WTC11 (cell line): ENCODE results near the gene MAML3. TPM values are rescaled to one million over a fixed set of nuclear protein-coding genes. Genes with fewer than 3 reads are reported as not detected.

Source experiments
- AR ChIP-seq: fragments of 250-450 bp; sonication (Bioruptor Pico); IDR thresholded peaks from 2 replicates; pipeline ENCODE4 v1.9.0; 2021; ENCODE audit warnings: mild to moderate bottlenecking
- CTCF ChIP-seq: fragments of 200-600 bp; IDR thresholded peaks from 2 replicates; pipeline ENCODE4 v1.8.0; 2022; ENCODE audit warnings: antibody characterized with exemption
- E2F1 ChIP-seq: sonication (generic); formaldehyde crosslinking; IDR thresholded peaks from 2 replicates; pipeline ENCODE4 v1.8.0; 2022; ENCODE audit warnings: mild to moderate bottlenecking, missing genetic modification reagents
- E2F5 ChIP-seq: sonication (generic); formaldehyde crosslinking; IDR thresholded peaks from 2 replicates; pipeline ENCODE4 v1.8.1; 2022; ENCODE audit warnings: mild to moderate bottlenecking, moderate library complexity, missing genetic modification reagents
- ESRRA ChIP-seq: sonication (generic); formaldehyde crosslinking; IDR thresholded peaks from 2 replicates; pipeline ENCODE4 v1.8.1; 2022; ENCODE audit warnings: mild to moderate bottlenecking, missing genetic modification reagents, borderline replicate concordance
- FOXP4 ChIP-seq: sonication (generic); formaldehyde crosslinking; IDR thresholded peaks from 2 replicates; pipeline ENCODE4 v1.8.0; 2022; ENCODE audit warnings: mild to moderate bottlenecking, missing genetic modification reagents
- GRHL2 ChIP-seq: fragments of 250-450 bp; sonication (Bioruptor Pico); IDR thresholded peaks from 2 replicates; pipeline ENCODE4 v1.8.0; 2022; ENCODE audit warnings: mild to moderate bottlenecking, moderate library complexity; ENCODE audit not compliant: insufficient replicate concordance, severe bottlenecking
- IRF1 ChIP-seq: sonication (generic); formaldehyde crosslinking; IDR thresholded peaks from 2 replicates; pipeline ENCODE4 v1.8.0; 2023; ENCODE audit warnings: missing genetic modification reagents
- JUN ChIP-seq: sonication (generic); formaldehyde crosslinking; IDR thresholded peaks from 2 replicates; pipeline ENCODE4 v1.8.0; 2023; ENCODE audit warnings: mild to moderate bottlenecking, missing genetic modification reagents
- MLX ChIP-seq: sonication (generic); formaldehyde crosslinking; IDR thresholded peaks from 2 replicates; pipeline ENCODE4 v1.8.1; 2023; ENCODE audit warnings: mild to moderate bottlenecking, missing genetic modification reagents, moderate library complexity
- MXD4 ChIP-seq: fragments of 250-450 bp; sonication (Bioruptor Pico); IDR thresholded peaks from 2 replicates; pipeline ENCODE4 v1.8.0; 2021; ENCODE audit warnings: mild to moderate bottlenecking, moderate library complexity, borderline replicate concordance
- NFE2L1 ChIP-seq: sonication (generic); formaldehyde crosslinking; IDR thresholded peaks from 2 replicates; pipeline ENCODE4 v1.8.1; 2023; ENCODE audit warnings: missing genetic modification reagents
- NR1H2 ChIP-seq: sonication (generic); formaldehyde crosslinking; IDR thresholded peaks from 2 replicates; pipeline ENCODE4 v1.9.0; 2021; ENCODE audit warnings: mild to moderate bottlenecking, moderate library complexity, missing genetic modification reagents
- NR2C2 ChIP-seq: sonication (generic); formaldehyde crosslinking; IDR thresholded peaks from 2 replicates; pipeline ENCODE4 v1.8.0; 2022; ENCODE audit warnings: mild to moderate bottlenecking, missing genetic modification reagents
- NR3C1 ChIP-seq: sonication (generic); formaldehyde crosslinking; conservative IDR thresholded peaks from 2 replicates; pipeline ENCODE4 v1.8.1; 2023; ENCODE audit warnings: low read depth, mild to moderate bottlenecking, missing genetic modification reagents
- PRRX2 ChIP-seq: fragments of 250-450 bp; sonication (Bioruptor Pico); IDR thresholded peaks from 2 replicates; pipeline ENCODE4 v1.8.0; 2021; ENCODE audit warnings: mild to moderate bottlenecking
- RELA ChIP-seq: sonication (generic); formaldehyde crosslinking; IDR thresholded peaks from 2 replicates; pipeline ENCODE4 v1.8.1; 2022; ENCODE audit warnings: missing genetic modification reagents, mild to moderate bottlenecking, borderline replicate concordance
- RORB ChIP-seq: fragments of 250-450 bp; sonication (Bioruptor Pico); IDR thresholded peaks from 2 replicates; pipeline ENCODE4 v1.9.0; 2021; ENCODE audit warnings: mild to moderate bottlenecking
- SOX15 ChIP-seq: fragments of 250-450 bp; sonication (Bioruptor Pico); IDR thresholded peaks from 2 replicates; pipeline ENCODE4 v1.9.0; 2021; ENCODE audit warnings: mild to moderate bottlenecking
- USF2 ChIP-seq: sonication (generic); formaldehyde crosslinking; IDR thresholded peaks from 2 replicates; pipeline ENCODE4 v1.8.1; 2023; ENCODE audit warnings: mild to moderate bottlenecking, missing genetic modification reagents, moderate library complexity
- ZBTB21 ChIP-seq: sonication (generic); formaldehyde crosslinking; IDR thresholded peaks from 2 replicates; pipeline ENCODE4 v1.8.1; 2023; ENCODE audit warnings: mild to moderate bottlenecking, missing genetic modification reagents, borderline replicate concordance
- ZMAT4 ChIP-seq: fragments of 250-450 bp; sonication (Bioruptor Pico); IDR thresholded peaks from 2 replicates; pipeline ENCODE4 v1.9.0; 2021; ENCODE audit warnings: mild to moderate bottlenecking
- ZNF121 ChIP-seq: sonication (generic); formaldehyde crosslinking; IDR thresholded peaks from 2 replicates; pipeline ENCODE4 v1.8.0; 2023; ENCODE audit warnings: missing genetic modification reagents
- ZNF263 ChIP-seq: sonication (generic); formaldehyde crosslinking; IDR thresholded peaks from 2 replicates; pipeline ENCODE4 v1.8.1; 2022; ENCODE audit warnings: low read depth, mild to moderate bottlenecking, moderate library complexity, missing genetic modification reagents
- ZNF512 ChIP-seq: sonication (generic); formaldehyde crosslinking; IDR thresholded peaks from 2 replicates; pipeline ENCODE4 v1.8.1; 2022; ENCODE audit warnings: missing genetic modification reagents, borderline replicate concordance
- total RNA-seq: library from RNA; stranded (reverse); gene quantifications from 3 replicates; pipeline ENCODE4 v1.2.3, GENCODE V29; 2021

Gene MAML3
- total RNA-seq, 1 experiment from 2014 or later, result 7.4 TPM

GRCh38 chr4:140153718-140154571, at the start of gene MAML3 (continued):
- TF ChIP-seq USF2, result peak; percentile 52
- no peak for TF ChIP-seq NR1H2 (CRISPR knock-in tag)
- no peak; the same call in 1 of the 2 replicates for TF ChIP-seq NFE2L1
- no peak; the same call in 1 of the 2 replicates for TF ChIP-seq RELA (CRISPR knock-in tag)
- no peak for TF ChIP-seq CTCF
- peak; percentile 100 for TF ChIP-seq ZNF263 (CRISPR knock-in tag)
- TF ChIP-seq MLX (CRISPR knock-in tag), result no peak
- peak; percentile 91 for TF ChIP-seq ZBTB21 (CRISPR knock-in tag)
- no peak for TF ChIP-seq MXD4 (CRISPR knock-in tag)
- TF ChIP-seq JUN (CRISPR knock-in tag), result no peak
- TF ChIP-seq E2F1, result no peak; the same call in 1 of the 2 replicates
- peak; percentile 58; the same call in 1 of the 2 replicates for TF ChIP-seq IRF1 (CRISPR knock-in tag)
- TF ChIP-seq FOXP4, result peak; percentile 96
- peak; percentile 30; the same call in 1 of the 2 replicates for TF ChIP-seq PRRX2 (CRISPR knock-in tag)
- no peak for TF ChIP-seq NR3C1 (CRISPR knock-in tag)
- peak; percentile 33; the same call in 1 of the 2 replicates for TF ChIP-seq ZNF121 (CRISPR knock-in tag)
- no peak for TF ChIP-seq GRHL2 (CRISPR knock-in tag)
- no peak for TF ChIP-seq E2F5
- 0 out of 2 replicates have a peak, but pooled peaks have one; percentile 26 for TF ChIP-seq ZNF512 (CRISPR knock-in tag)
- no peak for TF ChIP-seq SOX15 (CRISPR knock-in tag)
- no peak for TF ChIP-seq AR
- TF ChIP-seq RORB (CRISPR knock-in tag), result no peak
- TF ChIP-seq NR2C2 (CRISPR knock-in tag), result no peak
- TF ChIP-seq ZMAT4 (CRISPR knock-in tag), result no peak
- peak; percentile 64; the same call in 1 of the 2 replicates for TF ChIP-seq ESRRA (CRISPR knock-in tag)
